Caco-2 (cell line): Measurements from ENCODE around the gene LHX4. TPM values are rescaled to one million over a fixed set of nuclear protein-coding genes. Genes with fewer than 3 reads are reported as not detected.

Experiments
- BruUV-seq: library from RNA; stranded (reverse); fragments of 400-500 nt; replicated peaks from 2 replicates; lab custom pipeline; 2021; lab: Mats Ljungman, UMichigan
- CTCF ChIA-PET: fragments of 300-600 bp; sonication (Branson Sonifier 250); formaldehyde crosslinking; loops from one replicate; lab custom pipeline; 2022; ENCODE audit warnings: antibody characterized with exemption; lab: Charles Lee
- POLR2A ChIA-PET: fragments of 300-600 bp; sonication (Branson Sonifier 250); formaldehyde crosslinking; loops from one replicate; lab custom pipeline; 2022; ENCODE audit warnings: antibody characterized with exemption; lab: Charles Lee
- DNase-seq, 2 experiments: peaks; one replicate each; pipeline versions ENCODE4 v3.0.0 to v3.0.0-alpha.2; 2020 to 2022
- H3K27me3 ChIP-seq: replicated peaks from 2 replicates; pipeline ENCODE4 v1.6.0; 2011; ENCODE audit warnings: low read length; ENCODE audit not compliant: control insufficient read depth, insufficient read depth
- H3K36me3 ChIP-seq: 2 replicates; pipeline ENCODE4 v1.5.1; 2011; ENCODE audit warnings: low read length; ENCODE audit not compliant: control insufficient read depth, insufficient read depth
- H3K4me1 ChIP-seq: fragments of 250-450 bp; sonication (Bioruptor Pico); 2 replicates; pipeline ENCODE4 v1.5.1; 2020; ENCODE audit warnings: mild to moderate bottlenecking
- H3K4me3 ChIP-seq: 2 replicates; pipeline ENCODE4 v1.5.1; 2011; ENCODE audit warnings: low read depth, mild to moderate bottlenecking, control low read depth, low read length
- H3K9me3 ChIP-seq: fragments of 250-450 bp; sonication (Bioruptor Pico); 2 replicates; pipeline ENCODE4 v1.5.1; 2020; ENCODE audit warnings: mild to moderate bottlenecking, moderate library complexity
- H3K27ac Mint-ChIP-seq: one replicate; pipeline ENCODE4 v1.8.0; 2022; ENCODE audit warnings: mixed read lengths; ENCODE audit not compliant: unreplicated experiment
- H3K27me3 Mint-ChIP-seq: one replicate; pipeline ENCODE4 v1.8.0; 2022; ENCODE audit warnings: mixed read lengths; ENCODE audit not compliant: insufficient read depth, unreplicated experiment
- H3K36me3 Mint-ChIP-seq: one replicate; pipeline ENCODE4 v1.8.0; 2022; ENCODE audit warnings: mild to moderate bottlenecking, mixed read lengths; ENCODE audit not compliant: insufficient read depth, unreplicated experiment
- H3K4me1 Mint-ChIP-seq: one replicate; pipeline ENCODE4 v1.8.0; 2022; ENCODE audit warnings: low read depth, mixed read lengths; ENCODE audit not compliant: unreplicated experiment
- H3K4me3 Mint-ChIP-seq: one replicate; pipeline ENCODE4 v1.8.0; 2022; ENCODE audit warnings: mild to moderate bottlenecking, moderate library complexity, mixed read lengths; ENCODE audit not compliant: unreplicated experiment
- H3K9me3 Mint-ChIP-seq: one replicate; pipeline ENCODE4 v1.8.0; 2022; ENCODE audit warnings: mixed read lengths; ENCODE audit not compliant: unreplicated experiment
- CTCF ChIP-seq, 2 experiments: fragments of 200-600 bp in 1 of 2; IDR thresholded peaks; 1 replicate in 1 of 2; 2 replicates in 1 of 2; pipeline versions ENCODE4 v1.5.1 to v1.8.0; 2011 to 2022; ENCODE audit warnings: antibody characterized with exemption in 1 of 2, control low read depth in 1 of 2, inconsistent platforms in 1 of 2, low read depth in 1 of 2, low read length in 1 of 2, mild to moderate bottlenecking in 1 of 2, moderate library complexity in 1 of 2; ENCODE audit not compliant: insufficient read depth in 1 of 2, severe bottlenecking in 1 of 2, unreplicated experiment in 1 of 2
- intact Hi-C: fragments of 100-400 bp; cut with micrococcal nuclease; formaldehyde crosslinking; loops from one replicate; pipeline ENCODE4 v1.10.0; 2022; ENCODE audit not compliant: unreplicated experiment
- total RNA-seq: library from RNA; stranded (reverse); gene quantifications from 2 replicates; pipeline ENCODE4 v1.2.3, GENCODE V29; 2022

The LHX4 gene
- total RNA-seq, 1 experiment from 2014 or later = 0.16 TPM

- Mint-ChIP-seq H3K36me3 (no peaks in the 10 kb centered on the region), H3K4me1 (peaks cover 9% of the 10 kb centered on the region), H3K9me3 (no peaks in the 10 kb centered on the region), H3K27me3 (no peaks in the 10 kb centered on the region), H3K27ac (no peak overlapping the region), H3K4me3 (no peak overlapping the region)
- CTCF ChIA-PET = interaction anchor here (0.9 to 2.1 kb wide), 17 partner anchors 9 to 379 kb away, joined by 3 to 28 read pairs (median 4); partner anchors contain the start of genes ACBD6 and LHX4
- no peak overlapping the region for H3K4me3 ChIP-seq
- no peaks in the 10 kb centered on the region for H3K36me3 ChIP-seq
- no peak for DNase-seq
- peaks cover under 1% of the 10 kb centered on the region; the same call in 1 of the 2 replicates for H3K4me1 ChIP-seq
- H3K9me3 ChIP-seq = no peaks in the 10 kb centered on the region
- POLR2A ChIA-PET = no interaction called here
- intact Hi-C loops = loop anchor here (1.0 to 5.0 kb wide), 4 partner anchors 44 to 294 kb away; partner anchors contain the start of gene LHX4
- H3K27me3 ChIP-seq = no peaks in the 10 kb centered on the region
- TF ChIP-seq CTCF (IDR thresholded peaks at IDR 0.05; ENCODE audit: insufficient read depth in 1 of 2, low read depth in 1 of 2, low read length in 1 of 2, severe bottlenecking in 1 of 2, unreplicated experiment in 1 of 2) = no peak
- no TSS peak for BruUV-seq
Observed at GRCh38 chr1:180188684-180189175, 41.3 kb upstream of the LHX4 start.

GRCh38 chr1:180190091-180190490 is 40.0 kb upstream of the LHX4 start:
- no peaks in the 10 kb centered on the region for H3K36me3 Mint-ChIP-seq
- intact Hi-C loops = no loop called here
- no peak overlapping the region for H3K27ac Mint-ChIP-seq
- ChIA-PET CTCF (no interaction called here), POLR2A (interaction anchor here (0.7 kb wide), 1 partner anchor 874 kb away, joined by 3 read pairs; no protein-coding TSS in a partner anchor)
- peaks cover 4% of the 10 kb centered on the region; the same call in 1 of the 2 replicates for H3K4me1 ChIP-seq
- H3K36me3 ChIP-seq = no peaks in the 10 kb centered on the region
- TF ChIP-seq CTCF (IDR thresholded peaks at IDR 0.05; ENCODE audit: insufficient read depth in 1 of 2, low read depth in 1 of 2, low read length in 1 of 2, severe bottlenecking in 1 of 2, unreplicated experiment in 1 of 2) = no peak
- DNase-seq = no peak
- H3K4me1 Mint-ChIP-seq = peaks cover 9% of the 10 kb centered on the region
- no peak overlapping the region for H3K4me3 ChIP-seq
- H3K27me3 Mint-ChIP-seq = no peaks in the 10 kb centered on the region
- no peaks in the 10 kb centered on the region for H3K9me3 Mint-ChIP-seq
- no TSS peak for BruUV-seq
- no peak overlapping the region for H3K4me3 Mint-ChIP-seq
- H3K27me3 ChIP-seq = no peaks in the 10 kb centered on the region
- H3K9me3 ChIP-seq = no peaks in the 10 kb centered on the region

- no peaks in the 10 kb centered on the region for H3K27me3 Mint-ChIP-seq
- H3K9me3 ChIP-seq = no peaks in the 10 kb centered on the region
- no peaks in the 10 kb centered on the region for H3K36me3 ChIP-seq
- no peaks in the 10 kb centered on the region for H3K27me3 ChIP-seq
- no peak for TF ChIP-seq CTCF (IDR thresholded peaks at IDR 0.05; ENCODE audit: insufficient read depth in 1 of 2, low read depth in 1 of 2, low read length in 1 of 2, severe bottlenecking in 1 of 2, unreplicated experiment in 1 of 2)
- ChIA-PET CTCF (no interaction called here), POLR2A (no interaction called here)
- BruUV-seq = no TSS peak
- H3K27ac Mint-ChIP-seq = no peak overlapping the region
- H3K4me3 ChIP-seq = no peak overlapping the region
- no peak overlapping the region for H3K4me3 Mint-ChIP-seq
- peaks cover 9% of the 10 kb centered on the region for H3K4me1 Mint-ChIP-seq
- H3K36me3 Mint-ChIP-seq = no peaks in the 10 kb centered on the region
- DNase-seq = no peak
- H3K4me1 ChIP-seq = peaks cover 4% of the 10 kb centered on the region; the same call in 1 of the 2 replicates
- intact Hi-C loops = no loop called here
- H3K9me3 Mint-ChIP-seq = no peaks in the 10 kb centered on the region
Observed at GRCh38 chr1:180192172-180192571, 37.9 kb upstream of the LHX4 start.
